H9 (cell line): Measurements from ENCODE around the gene CENPB. TPM values are rescaled to one million over a fixed set of nuclear protein-coding genes. Genes with fewer than 3 reads are reported as not detected.

ENCODE experiments used
- DNase-seq: peaks from one replicate; pipeline ENCODE4 v3.0.0-alpha.2; 2017
- H2AFZ ChIP-seq: one replicate; pipeline ENCODE4 v1.6.1; 2013; ENCODE audit warnings: mild to moderate bottlenecking, low read length, control low read depth, moderate library complexity
- H2AK5ac ChIP-seq: 2 replicates; pipeline ENCODE4 v1.6.1; 2013; ENCODE audit warnings: low read length, control low read depth, mixed read lengths; ENCODE audit not compliant: insufficient read length
- H2BK120ac ChIP-seq: one replicate; pipeline ENCODE4 v1.6.1; 2013; ENCODE audit warnings: low read depth, mild to moderate bottlenecking, low read length, control low read depth, inconsistent platforms; ENCODE audit not compliant: poor library complexity, severe bottlenecking
- H2BK12ac ChIP-seq: 2 replicates; pipeline ENCODE4 v1.6.1; 2013; ENCODE audit warnings: low read length, control low read depth, mixed read lengths, low read depth; ENCODE audit not compliant: insufficient read length
- H2BK15ac ChIP-seq: 2 replicates; pipeline ENCODE4 v1.6.1; 2013; ENCODE audit warnings: low read depth, low read length, control low read depth
- H2BK20ac ChIP-seq: one replicate; pipeline ENCODE4 v1.6.1; 2013; ENCODE audit warnings: low read depth, mild to moderate bottlenecking, low read length, control low read depth, inconsistent platforms; ENCODE audit not compliant: poor library complexity, severe bottlenecking
- H2BK5ac ChIP-seq: 2 replicates; pipeline ENCODE4 v1.6.1; 2013; ENCODE audit warnings: low read length, control low read depth, mixed read lengths; ENCODE audit not compliant: insufficient read length
- H3K14ac ChIP-seq: 2 replicates; pipeline ENCODE4 v1.6.1; 2013; ENCODE audit warnings: low read length, control low read depth; ENCODE audit not compliant: insufficient read depth
- H3K18ac ChIP-seq: 2 replicates; pipeline ENCODE4 v1.6.1; 2013; ENCODE audit warnings: low read depth, mild to moderate bottlenecking, mixed read lengths, low read length, control low read depth; ENCODE audit not compliant: insufficient read length
- H3K23ac ChIP-seq: 2 replicates; pipeline ENCODE4 v1.6.1; 2013; ENCODE audit warnings: low read length, control low read depth, mixed read lengths, low read depth; ENCODE audit not compliant: insufficient read length
- H3K23me2 ChIP-seq: 2 replicates; pipeline ENCODE4 v1.6.1; 2013; ENCODE audit warnings: low read depth, mild to moderate bottlenecking, mixed read lengths, low read length, control low read depth; ENCODE audit not compliant: insufficient read length, poor library complexity, severe bottlenecking
- H3K27ac ChIP-seq: 2 replicates; pipeline ENCODE4 v1.5.1; 2013; ENCODE audit warnings: low read length, control low read depth, mixed read lengths, low read depth; ENCODE audit not compliant: insufficient read length
- H3K27me3 ChIP-seq: 2 replicates; pipeline ENCODE4 v1.6.1; 2013; ENCODE audit warnings: low read length, control low read depth, inconsistent platforms; ENCODE audit not compliant: insufficient read depth
- H3K4ac ChIP-seq: 2 replicates; pipeline ENCODE4 v1.6.1; 2013; ENCODE audit warnings: low read depth, mild to moderate bottlenecking, control low read depth, inconsistent platforms, low read length, moderate library complexity
- H3K4me1 ChIP-seq: 2 replicates; pipeline ENCODE4 v1.6.1; 2013; ENCODE audit warnings: low read length, control low read depth, inconsistent platforms; ENCODE audit not compliant: insufficient read depth
- H3K4me2 ChIP-seq: 2 replicates; pipeline ENCODE4 v1.6.1; 2013; ENCODE audit warnings: low read length, control low read depth, mixed read lengths; ENCODE audit not compliant: insufficient read length, insufficient read depth
- H3K56ac ChIP-seq: 2 replicates; pipeline ENCODE4 v1.6.1; 2013; ENCODE audit warnings: low read depth, mild to moderate bottlenecking, mixed read lengths, low read length, control low read depth; ENCODE audit not compliant: insufficient read length
- H3K79me1 ChIP-seq: 2 replicates; pipeline ENCODE4 v1.6.1; 2013; ENCODE audit warnings: low read depth, mild to moderate bottlenecking, moderate library complexity, low read length, control low read depth, inconsistent platforms; ENCODE audit not compliant: insufficient read depth, poor library complexity, severe bottlenecking
- H3K79me2 ChIP-seq: 2 replicates; pipeline ENCODE4 v1.6.1; 2013; ENCODE audit warnings: low read length, control low read depth, inconsistent platforms; ENCODE audit not compliant: insufficient read depth
- H3K9ac ChIP-seq: 2 replicates; pipeline ENCODE4 v1.6.1; 2013; ENCODE audit warnings: low read length, control low read depth, mixed read lengths; ENCODE audit not compliant: insufficient read length; ENCODE audit errors: extremely low read depth
- H3K9me3 ChIP-seq: one replicate; pipeline ENCODE4 v1.6.1; 2013; ENCODE audit warnings: low read depth, low read length, inconsistent platforms; ENCODE audit not compliant: control insufficient read depth
- H3T11ph ChIP-seq: one replicate; pipeline ENCODE4 v1.6.1; 2013; ENCODE audit warnings: mild to moderate bottlenecking, low read length, control low read depth, inconsistent platforms
- H4K20me1 ChIP-seq: one replicate; pipeline ENCODE4 v1.6.1; 2013; ENCODE audit not compliant: control insufficient read depth, insufficient read length, insufficient read depth
- H4K5ac ChIP-seq: 2 replicates; pipeline ENCODE4 v1.6.1; 2013; ENCODE audit warnings: low read depth, mild to moderate bottlenecking, mixed read lengths, low read length, control low read depth; ENCODE audit not compliant: insufficient read length
- H4K8ac ChIP-seq: replicated peaks from 2 replicates; pipeline ENCODE4 v1.6.1; 2013; ENCODE audit warnings: low read length, control low read depth, mixed read lengths, low read depth; ENCODE audit not compliant: insufficient read length
- H4K91ac ChIP-seq: 2 replicates; pipeline ENCODE4 v1.6.1; 2013; ENCODE audit warnings: low read depth, mild to moderate bottlenecking, moderate library complexity, mixed read lengths, low read length, control low read depth; ENCODE audit not compliant: insufficient read length
- H3K27ac Mint-ChIP-seq, 3 experiments: 2 replicates in 2 of 3; 3 replicates in 1 of 3; pipeline ENCODE4 v1.8.0; 2020 to 2021; ENCODE audit warnings: mixed read lengths in 3 of 3, mild to moderate bottlenecking in 1 of 3, moderate library complexity in 1 of 3
- H3K27me3 Mint-ChIP-seq: 2 replicates; pipeline ENCODE4 v1.8.0; 2021; ENCODE audit warnings: low read depth, mild to moderate bottlenecking, moderate library complexity, mixed read lengths
- H3K36me3 Mint-ChIP-seq, 3 experiments: 2 replicates in 2 of 3; 3 replicates in 1 of 3; pipeline ENCODE4 v1.8.0; 2020 to 2021; ENCODE audit warnings: low read depth in 3 of 3, mixed read lengths in 3 of 3; ENCODE audit not compliant: insufficient read depth in 1 of 3
- H3K4me1 Mint-ChIP-seq, 2 experiments: 2 replicates each; pipeline ENCODE4 v1.8.0; 2020; ENCODE audit warnings: mixed read lengths in 2 of 2
- H3K4me3 Mint-ChIP-seq, 2 experiments: 2 replicates in 1 of 2; 3 replicates in 1 of 2; pipeline ENCODE4 v1.8.0; 2020 to 2021; ENCODE audit warnings: mild to moderate bottlenecking in 2 of 2, mixed read lengths in 2 of 2, moderate library complexity in 1 of 2
- H3K9me3 Mint-ChIP-seq, 2 experiments: 2 replicates in 1 of 2; 3 replicates in 1 of 2; pipeline ENCODE4 v1.8.0; 2020; ENCODE audit warnings: mild to moderate bottlenecking in 2 of 2, mixed read lengths in 2 of 2, moderate library complexity in 1 of 2
- WGBS: extraction: QIAGEN DNeasy Blood & Tissue Kit; methylation state at CpG from one replicate; pipeline ENCODE4 v1.1.7; 2013; ENCODE audit warnings: missing lambda C conversion rate, low lambda C conversion rate, mixed read lengths; ENCODE audit not compliant: insufficient read length; ENCODE audit errors: extremely low coverage; 5-methylcytosine and 5-hydroxymethylcytosine counted together
- total RNA-seq: library from RNA; stranded (reverse); gene quantifications from 2 replicates; pipeline ENCODE4 v1.2.1, GENCODE V29; 2021
- TF ChIP-seq, protein P1 (sequence below): fragments of 200-600 bp; sonication (generic); conservative IDR thresholded peaks from 3 replicates; pipeline ENCODE4 v1.8.0; 2021; ENCODE audit warnings: antibody characterized with exemption, mild to moderate bottlenecking

Gene CENPB
- total RNA-seq, 1 experiment from 2014 or later, result 63.1 TPM

DNA sequence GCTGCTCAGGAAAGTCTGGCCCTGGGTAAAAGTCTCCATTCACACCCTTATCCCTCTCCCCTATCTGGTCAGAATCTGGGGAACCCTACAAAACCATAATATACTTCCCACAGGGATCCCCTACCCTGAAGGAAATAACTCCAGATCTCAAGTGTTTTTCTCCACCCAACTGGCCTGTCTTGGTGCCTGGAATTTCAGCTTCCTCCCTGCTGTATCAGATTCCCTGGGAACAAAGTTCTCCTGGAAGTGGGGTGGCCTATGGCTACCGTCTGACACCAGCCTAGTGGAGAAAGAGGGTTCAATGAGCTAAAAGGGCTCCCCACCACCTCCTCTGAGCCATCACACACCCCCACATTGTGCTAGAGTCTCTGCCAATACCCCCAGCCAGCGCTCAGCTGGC, 39.1 kb downstream of the CENPB start:
- no peak overlapping the region for H3K14ac ChIP-seq
- H3K4me1 Mint-ChIP-seq, result peaks cover 15 to 26% of the 10 kb centered on the region in 2 experiments
- peaks cover 13% of the 10 kb centered on the region for H3K27me3 ChIP-seq
- no peak overlapping the region for H2BK5ac ChIP-seq
- H2AFZ ChIP-seq, result no peak overlapping the region
- H3K27me3 Mint-ChIP-seq, result peaks cover 66% of the 10 kb centered on the region
- no peak overlapping the region for H4K5ac ChIP-seq
- no peak overlapping the region for H2BK15ac ChIP-seq
- H3K4ac ChIP-seq, result no peak overlapping the region
- H3K56ac ChIP-seq, result no peak overlapping the region
- H2BK12ac ChIP-seq, result no peak overlapping the region
- no peak overlapping the region for H3K18ac ChIP-seq
- H3K36me3 Mint-ChIP-seq, result peaks cover 5 to 6% (median 5%) of the 10 kb centered on the region in 3 experiments; a peak in 5 of 7 replicates
- peak overlapping the region in 1 of 3 experiments; percentile 94; a peak in 2 of 7 replicates for H3K27ac Mint-ChIP-seq
- H2AK5ac ChIP-seq, result no peak overlapping the region
- peaks cover 1% of the 10 kb centered on the region; the same call in 1 of the 2 replicates for H3K4me1 ChIP-seq
- no peak overlapping the region for H2BK20ac ChIP-seq
- no peak overlapping the region for H3K27ac ChIP-seq
- no peaks in the 10 kb centered on the region for H3K9me3 Mint-ChIP-seq
- H3K9me3 ChIP-seq, result no peaks in the 10 kb centered on the region
- no peaks in the 10 kb centered on the region for H3K79me2 ChIP-seq
- no peak overlapping the region for H3K4me2 ChIP-seq
- H3K4me3 Mint-ChIP-seq, result no peak overlapping the region
- WGBS, result no CpG with 5 or more reads among the region's 2 CpGs
- no peak overlapping the region for H3K23ac ChIP-seq
- no peak overlapping the region for H2BK120ac ChIP-seq
- no peak overlapping the region for H4K91ac ChIP-seq
- H3K79me1 ChIP-seq, result no peaks in the 10 kb centered on the region
- DNase-seq, result no peak
- TF ChIP-seq, protein P1, sequence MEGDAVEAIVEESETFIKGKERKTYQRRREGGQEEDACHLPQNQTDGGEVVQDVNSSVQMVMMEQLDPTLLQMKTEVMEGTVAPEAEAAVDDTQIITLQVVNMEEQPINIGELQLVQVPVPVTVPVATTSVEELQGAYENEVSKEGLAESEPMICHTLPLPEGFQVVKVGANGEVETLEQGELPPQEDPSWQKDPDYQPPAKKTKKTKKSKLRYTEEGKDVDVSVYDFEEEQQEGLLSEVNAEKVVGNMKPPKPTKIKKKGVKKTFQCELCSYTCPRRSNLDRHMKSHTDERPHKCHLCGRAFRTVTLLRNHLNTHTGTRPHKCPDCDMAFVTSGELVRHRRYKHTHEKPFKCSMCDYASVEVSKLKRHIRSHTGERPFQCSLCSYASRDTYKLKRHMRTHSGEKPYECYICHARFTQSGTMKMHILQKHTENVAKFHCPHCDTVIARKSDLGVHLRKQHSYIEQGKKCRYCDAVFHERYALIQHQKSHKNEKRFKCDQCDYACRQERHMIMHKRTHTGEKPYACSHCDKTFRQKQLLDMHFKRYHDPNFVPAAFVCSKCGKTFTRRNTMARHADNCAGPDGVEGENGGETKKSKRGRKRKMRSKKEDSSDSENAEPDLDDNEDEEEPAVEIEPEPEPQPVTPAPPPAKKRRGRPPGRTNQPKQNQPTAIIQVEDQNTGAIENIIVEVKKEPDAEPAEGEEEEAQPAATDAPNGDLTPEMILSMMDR, result no peak
- no peak overlapping the region for H4K8ac ChIP-seq
- H3T11ph ChIP-seq, result no peak overlapping the region
- no peaks in the 10 kb centered on the region for H4K20me1 ChIP-seq
- peaks cover 29% of the 10 kb centered on the region for H3K23me2 ChIP-seq
- H3K9ac ChIP-seq, result no peak overlapping the region
